ENCODE data around the gene OGFOD2. TPM values are rescaled to one million over a fixed set of nuclear protein-coding genes. Genes with fewer than 3 reads are reported as not detected.

The OGFOD2 gene
- total RNA-seq, 1 donor from 2014 or later, result 2.4 TPM

DNA sequence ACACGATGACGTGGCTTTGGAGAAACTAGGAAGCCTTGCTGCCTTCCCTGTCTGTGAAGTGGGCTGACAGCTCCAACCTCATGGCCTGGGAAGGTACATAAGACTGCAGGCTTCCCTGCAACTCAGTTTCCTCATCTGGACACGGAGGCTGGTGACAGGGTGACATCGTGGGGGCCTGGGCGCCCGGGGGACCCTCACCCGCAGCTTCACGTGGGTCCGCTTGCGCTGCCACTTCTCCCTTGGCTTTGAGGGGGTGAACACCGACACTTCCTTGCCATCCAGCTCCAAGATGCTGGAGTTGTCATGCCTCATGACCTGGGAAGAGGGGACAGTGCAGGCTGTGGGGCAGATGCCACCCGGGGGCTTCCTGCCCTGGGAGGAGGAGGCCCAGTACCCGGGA, 13.0 kb downstream of the OGFOD2 start:
- DNase-seq (ENCODE audit: low spot score), result no peak

DNA sequence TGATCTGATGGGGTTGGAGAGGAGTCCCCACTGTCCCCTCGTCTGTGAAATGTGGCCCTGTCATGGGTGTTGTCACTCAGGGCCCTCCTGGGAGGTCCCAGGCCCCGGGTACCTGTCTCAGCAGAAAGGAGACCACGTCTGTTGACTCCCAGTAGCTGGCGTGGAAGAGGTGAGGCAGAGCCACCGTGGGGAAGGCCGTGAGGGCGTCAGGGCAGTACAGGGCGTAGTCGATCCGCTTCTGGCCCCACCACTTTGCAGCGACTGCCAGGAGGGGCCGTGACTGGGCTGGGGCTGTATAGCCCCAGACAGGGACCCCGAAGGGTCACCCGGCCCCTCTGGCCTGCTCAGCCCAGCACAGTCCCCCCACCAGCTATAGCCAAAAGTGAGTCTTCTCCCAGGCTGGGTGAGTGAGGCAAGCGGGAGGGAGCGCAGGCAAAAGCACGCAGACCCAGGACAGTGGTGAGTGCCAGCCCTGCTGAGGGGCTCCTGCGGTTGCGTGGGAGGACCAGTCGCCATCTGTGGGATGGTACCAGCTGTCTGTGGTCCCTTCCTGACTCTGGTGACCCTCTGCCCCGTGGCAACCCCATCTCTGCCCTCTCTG, 13.7 kb downstream of the OGFOD2 start:
- no peak for DNase-seq (ENCODE audit: low spot score)

DNA sequence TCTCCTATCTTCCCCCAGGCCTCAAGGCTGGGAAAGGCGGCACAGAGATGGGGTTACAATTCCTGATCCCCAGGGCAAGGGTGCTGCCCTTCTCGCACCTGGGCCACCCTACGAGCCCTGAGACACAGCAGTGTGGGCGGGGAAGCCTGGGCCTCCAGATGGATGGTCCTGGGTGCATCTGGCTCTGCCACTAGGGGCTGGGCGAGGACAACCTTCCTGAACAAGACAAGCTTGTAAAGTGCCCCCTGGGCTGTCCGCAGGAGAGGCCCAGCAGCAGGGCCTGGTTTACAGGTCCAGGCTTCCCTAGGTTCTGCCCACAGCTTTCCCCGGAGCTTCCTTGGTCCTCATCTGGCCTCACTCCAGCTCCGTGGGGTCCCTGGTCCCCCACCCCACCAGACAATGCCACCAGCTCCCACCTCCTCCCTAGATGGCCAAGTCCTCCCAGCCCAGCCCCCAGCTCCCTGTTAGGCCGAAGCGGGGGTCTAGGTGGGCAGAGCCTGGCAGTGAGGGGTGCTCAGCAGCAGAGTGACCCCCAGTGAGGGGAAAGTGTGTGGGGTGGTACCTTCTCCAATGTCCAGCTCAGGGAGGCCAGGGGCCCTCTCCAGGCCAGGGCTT, 14.3 kb downstream of the OGFOD2 start:
- DNase-seq (ENCODE audit: low spot score), result no peak

DNA sequence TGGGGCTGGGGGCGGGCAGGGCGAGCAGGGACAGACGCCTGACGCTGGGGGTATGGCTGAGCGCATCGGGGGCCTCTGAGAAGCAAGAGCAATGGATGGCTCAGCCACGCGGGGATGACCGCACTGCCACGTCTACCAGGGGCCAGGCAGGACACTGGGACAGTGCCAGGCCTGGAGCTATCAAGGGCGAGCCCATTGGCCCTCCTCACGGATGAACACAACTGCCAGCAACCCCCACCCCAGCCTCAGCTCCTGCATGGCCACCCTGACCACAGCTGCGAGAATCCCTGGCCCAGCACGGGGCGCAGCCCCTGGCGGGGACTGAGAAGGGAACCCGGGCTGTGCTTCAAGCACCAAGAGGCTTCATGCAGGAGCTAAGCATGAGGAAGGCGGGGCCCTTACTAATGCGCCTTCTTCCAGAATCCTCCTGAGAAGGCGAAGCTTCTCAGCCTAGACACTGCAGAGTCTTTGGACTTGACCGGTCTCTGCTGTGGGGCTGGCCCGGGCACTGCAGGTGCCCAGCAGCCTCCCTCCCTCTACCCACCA, 14.9 kb downstream of the OGFOD2 start:
- DNase-seq (ENCODE audit: low spot score), result no peak

DNA sequence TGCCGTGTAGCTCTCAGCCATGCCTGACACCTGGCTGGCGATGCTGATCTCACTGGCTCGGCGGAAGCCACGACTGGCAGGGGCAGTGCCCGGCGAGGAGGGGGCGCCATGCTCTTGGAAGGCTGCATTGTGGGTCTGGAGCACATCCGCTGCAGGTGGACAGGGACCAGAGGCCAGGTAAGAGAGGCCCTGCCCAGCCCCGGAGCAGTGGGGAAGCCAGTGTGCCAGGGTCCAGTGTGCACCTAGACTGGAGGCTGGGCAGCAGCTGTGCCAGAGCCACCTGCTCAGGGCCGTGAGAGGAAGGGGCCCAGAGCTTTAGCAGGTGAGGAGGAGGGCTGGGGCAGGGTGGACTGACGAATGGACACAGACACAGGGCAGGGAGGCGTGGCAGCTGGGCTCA, 15.5 kb downstream of the OGFOD2 start:
- DNase-seq (ENCODE audit: low spot score), result no peak

DNA sequence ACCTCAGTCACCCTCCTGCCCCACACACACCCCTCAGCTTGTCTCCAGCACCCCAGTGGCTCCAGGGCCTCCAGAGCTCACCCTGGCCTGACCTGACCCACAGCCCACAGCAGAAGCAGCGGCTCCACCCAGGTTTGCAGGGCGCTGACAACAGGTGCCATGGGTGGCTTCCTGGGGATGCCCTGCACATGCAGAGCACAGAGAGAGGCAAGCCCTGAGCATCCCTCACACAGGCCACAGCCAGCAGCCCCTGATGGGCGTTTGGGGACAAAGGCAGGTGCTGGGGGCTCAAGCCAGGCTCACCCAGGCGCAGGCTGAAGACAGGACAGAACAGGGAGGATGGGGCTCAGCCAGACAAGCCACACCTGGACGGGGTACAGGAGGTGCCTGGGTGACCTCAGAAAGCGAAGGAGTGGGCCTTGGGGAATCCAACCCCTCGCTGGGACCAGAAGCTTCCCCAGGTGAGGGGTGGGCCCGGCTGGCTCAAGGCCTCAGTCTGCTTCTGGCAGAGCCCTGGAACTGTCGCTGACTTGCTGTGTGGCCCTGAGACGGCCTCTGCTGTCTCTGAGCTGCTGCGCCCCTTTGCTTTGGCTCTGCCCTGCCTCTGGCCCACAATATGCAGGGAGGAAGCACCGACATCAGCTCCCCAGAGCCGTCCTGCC, 16.0 kb downstream of the OGFOD2 start:
- no peak for DNase-seq (ENCODE audit: low spot score)

DNA sequence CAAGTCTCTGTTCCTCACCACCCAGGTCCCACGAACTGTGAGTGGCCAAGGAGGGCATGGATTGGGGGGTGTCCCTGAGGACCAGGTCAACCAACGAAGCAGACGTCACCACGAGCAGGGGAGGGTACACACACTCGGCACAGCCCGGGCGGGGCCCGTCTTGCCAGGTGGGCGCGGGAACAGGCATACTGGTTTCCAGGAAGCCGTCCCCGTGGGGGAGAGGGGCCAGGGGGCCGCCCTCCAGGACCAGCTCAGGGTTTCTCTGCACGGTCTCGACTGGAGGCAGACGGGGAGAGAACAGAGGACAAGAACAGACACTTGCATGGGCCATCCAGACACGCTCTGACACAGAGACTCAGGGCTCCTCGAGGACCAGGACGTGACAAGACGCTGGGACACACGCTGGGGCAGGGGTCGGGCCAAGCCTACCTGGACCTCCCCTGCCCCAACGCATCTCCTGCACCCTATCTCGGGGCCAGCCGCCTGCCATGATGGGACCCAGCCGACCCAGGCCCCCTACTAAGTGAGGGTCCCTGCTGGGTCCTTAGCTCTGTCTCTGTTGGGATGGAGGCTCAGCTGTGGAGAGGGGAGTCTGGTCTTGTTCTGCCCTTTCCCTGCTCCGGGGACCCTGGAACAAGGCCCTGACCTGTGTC, 16.7 kb downstream of the OGFOD2 start:
- DNase-seq (ENCODE audit: low spot score), result no peak

DNA sequence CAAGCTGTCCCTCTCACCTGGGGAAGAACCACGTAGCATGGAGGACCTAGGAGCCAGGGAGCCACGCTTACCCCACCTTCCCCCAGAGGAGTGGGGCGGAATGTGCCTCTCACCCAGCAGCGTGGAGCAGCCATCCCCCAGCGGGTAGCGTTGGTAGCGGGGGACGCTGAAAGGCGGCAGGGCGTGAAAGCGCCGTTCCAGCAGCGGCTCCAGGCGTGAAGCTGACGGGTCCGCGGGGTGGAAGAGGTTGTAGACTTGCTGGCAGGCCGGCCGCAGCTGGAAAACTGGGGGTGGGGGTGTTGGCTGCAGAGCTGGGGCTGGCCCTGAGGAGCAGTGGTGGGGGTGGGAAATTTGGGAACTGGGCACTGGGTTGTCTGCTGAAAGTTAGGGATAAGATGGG, 17.3 kb downstream of the OGFOD2 start:
- DNase-seq (ENCODE audit: low spot score), result no peak

DNA sequence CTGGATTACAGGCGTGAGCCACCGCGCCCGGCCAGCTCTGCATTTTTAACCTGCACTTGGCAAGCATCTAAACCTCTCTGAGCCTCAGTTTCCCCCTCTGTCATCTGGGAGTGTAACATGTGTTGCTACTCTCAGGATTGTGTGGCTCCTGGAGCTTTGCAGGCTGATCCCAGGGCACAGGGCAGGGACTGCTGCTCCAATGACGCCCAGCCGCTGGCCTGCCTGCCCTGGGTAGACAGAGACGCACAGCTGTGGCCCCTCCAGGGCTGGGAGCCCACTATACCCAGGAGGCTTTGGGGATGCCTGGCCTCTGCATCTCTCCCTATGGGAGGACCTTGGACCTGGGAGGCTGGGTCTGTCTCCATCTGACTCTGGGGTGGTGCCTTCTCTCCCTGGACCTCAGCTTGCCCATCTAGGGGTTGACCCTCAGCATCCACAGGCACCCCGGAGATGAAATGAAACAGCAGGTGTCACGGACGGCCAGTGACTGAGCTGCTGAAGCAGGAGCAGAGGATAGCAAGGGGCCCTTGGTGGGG, 19.2 kb downstream of the OGFOD2 start:
- DNase-seq (ENCODE audit: low spot score), result no peak

DNA sequence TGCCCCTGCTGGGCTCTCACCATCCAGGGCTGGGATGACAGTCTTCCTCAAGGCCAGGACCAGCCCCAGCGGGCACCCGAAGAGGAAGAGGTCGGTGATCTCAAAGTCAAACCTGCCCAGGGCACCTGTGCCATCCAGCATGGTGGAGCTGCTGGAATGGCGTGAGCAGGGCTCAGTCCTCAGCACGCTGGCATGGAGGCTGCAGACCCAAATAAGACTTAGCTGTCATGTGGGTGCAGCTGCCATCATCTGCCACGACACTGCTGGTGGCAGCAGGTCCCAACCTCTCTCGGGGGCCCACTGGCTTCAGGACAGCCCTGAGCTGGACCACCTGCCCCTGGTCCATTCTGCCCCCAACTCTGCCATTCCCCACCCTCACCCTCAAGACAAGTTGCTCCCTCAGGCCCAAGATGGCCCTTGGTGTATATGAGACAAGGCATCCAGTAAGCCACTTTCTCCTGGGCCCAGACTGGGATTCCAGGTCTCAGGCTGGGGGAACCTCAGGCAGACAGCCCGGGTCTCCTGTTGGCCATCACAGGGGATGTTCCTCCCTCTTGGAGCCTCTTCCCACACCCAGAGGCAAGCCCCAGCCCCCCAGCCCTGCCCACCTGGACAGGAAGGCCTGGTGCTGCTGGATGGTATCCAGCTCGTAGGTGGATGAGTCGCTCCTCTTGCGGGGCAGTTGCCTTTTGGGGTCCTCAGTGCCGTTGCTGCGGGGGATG, 19.9 kb downstream of the OGFOD2 start:
- DNase-seq (ENCODE audit: low spot score), result no peak

DNA sequence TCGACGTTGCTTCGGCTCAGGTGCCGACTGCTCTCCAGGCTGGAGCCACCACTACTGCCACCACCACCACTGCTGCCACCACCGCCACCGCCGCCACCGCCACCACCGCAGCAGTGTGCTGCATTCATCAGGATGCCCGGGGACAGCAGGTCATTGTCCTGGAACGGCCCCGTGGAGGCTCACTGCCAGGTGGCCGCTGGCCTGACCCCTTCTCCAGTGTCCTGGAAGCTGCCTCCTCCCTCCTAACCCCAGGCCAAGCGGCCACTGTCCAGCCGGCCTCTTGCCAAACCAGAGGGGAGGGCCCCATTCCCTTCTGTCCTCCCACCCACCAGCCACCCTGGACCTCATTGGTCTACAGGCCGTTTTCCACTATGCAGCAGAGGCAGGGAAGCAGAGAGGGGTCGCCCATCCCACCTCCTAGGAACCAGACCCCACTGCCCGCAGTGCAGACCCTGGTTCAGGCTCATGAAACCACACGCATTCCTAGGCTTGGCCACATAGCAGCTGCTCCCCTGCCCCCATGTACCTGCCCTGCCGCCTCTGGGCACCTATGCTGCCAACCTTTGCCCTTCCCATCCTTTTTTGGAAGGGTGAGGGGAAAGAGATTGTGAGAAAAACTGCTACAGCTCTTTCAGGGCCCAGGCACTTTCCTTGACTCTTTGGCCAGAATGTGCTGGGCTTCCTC, 20.6 kb downstream of the OGFOD2 start:
- no peak for DNase-seq (ENCODE audit: low spot score)

DNA sequence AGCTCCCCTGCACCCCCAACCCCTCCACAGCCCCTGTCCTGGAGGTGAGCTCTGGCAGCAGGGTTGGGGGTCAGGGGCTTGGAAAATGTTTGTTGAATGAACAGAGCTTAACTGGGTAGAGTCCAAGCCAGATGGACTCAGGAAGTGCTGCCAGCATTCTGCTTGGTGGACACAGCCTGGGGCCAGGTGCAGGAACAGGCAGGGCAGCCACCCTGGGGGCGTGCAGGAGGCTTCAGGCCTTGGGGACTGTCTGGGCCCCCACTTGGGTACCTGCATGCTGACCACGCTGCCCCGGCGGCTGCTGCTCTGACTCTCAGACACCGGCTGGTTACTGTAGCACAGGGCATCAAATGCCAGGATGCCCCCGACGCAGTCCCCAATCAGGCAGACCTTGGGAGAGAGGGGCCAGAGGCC, 21.2 kb downstream of the OGFOD2 start:
- DNase-seq (ENCODE audit: low spot score), result no peak

DNA sequence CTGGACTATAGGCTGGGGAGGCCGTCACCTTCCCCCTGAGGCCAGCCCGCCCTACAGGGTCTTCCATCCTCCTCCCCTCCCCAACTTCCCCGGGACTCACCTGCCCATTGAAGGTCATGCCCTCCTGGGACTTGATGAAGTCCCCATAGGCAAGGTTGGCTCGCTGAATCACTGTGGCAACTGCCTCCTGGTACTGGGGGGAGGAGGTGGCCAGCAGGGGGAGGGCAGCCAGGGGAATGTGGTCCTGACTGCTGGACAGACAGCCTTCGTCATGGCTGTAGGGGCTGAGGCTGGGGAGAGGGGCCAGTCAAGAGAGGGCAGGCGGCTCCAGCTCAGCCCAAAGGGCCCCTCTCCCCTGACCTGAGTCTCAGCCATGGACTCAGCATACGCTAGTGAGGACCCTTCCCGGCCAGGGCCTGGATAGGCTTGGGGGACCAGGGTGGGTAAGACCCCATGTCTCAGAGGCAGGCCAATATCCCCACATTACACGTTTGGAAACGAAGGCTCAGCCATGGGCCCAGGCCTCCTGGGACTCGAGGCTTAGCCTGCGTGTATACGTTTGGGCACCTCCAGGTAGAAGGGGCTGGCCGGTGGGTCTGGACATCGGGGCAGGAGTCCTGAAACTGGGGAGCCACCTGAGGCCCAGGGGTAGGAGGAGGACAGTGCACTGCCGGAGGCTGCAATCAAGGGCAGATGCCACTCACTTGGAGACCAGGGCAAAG, 21.7 kb downstream of the OGFOD2 start:
- no peak for DNase-seq (ENCODE audit: low spot score)

DNA sequence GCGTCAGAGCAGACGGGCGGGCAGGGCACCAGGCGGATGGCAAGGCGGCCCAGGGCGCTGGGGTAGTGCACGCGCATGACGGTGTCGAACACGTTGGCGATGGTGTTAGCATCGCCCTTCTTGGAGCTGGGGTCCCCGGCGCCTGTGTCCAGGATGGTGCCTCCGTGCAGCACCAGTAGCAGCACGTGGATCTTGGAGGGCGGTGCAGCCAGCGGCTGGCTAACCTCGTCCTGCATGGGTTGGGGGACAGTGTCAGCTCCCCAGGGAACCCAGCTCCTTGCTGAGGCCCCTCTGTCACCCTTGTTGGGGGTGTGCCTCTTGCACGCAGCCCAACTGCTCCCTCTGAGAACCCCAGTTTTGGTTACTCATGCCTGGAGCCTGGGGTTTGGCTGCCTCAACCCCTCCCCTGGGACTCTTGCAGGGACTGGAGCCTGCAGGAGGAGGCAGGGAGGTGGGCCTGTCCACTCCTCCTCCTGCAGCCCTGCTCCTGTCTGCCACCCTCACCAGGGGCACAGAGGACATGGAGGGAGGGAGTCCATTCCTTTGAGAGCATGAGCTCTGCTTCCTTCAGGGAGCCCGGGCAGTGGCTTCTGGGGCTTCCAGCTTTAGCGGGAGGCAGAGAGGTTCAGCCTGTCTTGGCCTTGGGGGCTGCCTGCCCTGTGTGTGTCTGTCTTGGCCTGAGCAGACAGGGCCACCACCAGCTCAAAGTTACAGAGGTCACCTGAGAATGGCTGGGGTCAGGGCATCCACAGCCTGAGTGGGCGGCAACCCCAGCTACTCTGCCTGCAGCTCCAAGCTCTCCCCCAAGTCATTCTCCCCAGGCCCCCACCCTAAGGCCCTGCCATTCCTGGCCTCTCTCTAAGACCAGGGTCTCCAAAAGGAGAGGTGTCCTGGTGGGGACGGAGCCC, 22.6 kb downstream of the OGFOD2 start:
- DNase-seq (ENCODE audit: low spot score), result no peak

DNA sequence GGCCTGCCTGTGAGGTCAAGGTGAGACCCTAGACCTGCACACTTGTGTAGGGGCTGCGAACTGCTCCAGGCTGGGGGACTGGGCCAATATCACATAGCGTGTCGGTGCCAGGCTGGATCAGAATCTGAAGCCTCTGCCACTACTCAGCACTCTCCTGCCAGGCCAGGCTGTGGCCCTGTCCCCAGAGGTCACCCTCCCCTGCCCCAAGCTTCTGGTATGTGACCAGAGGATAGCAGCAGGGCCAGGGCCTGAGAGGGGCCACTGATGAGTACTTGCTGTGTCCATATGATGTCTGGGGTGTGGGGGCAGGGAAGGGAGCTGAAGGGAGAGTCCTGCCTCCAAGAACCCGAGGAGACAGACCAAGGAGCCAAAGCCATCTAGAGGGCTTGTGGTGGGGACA, 23.3 kb downstream of the OGFOD2 start:
- DNase-seq (ENCODE audit: low spot score), result no peak

DNA sequence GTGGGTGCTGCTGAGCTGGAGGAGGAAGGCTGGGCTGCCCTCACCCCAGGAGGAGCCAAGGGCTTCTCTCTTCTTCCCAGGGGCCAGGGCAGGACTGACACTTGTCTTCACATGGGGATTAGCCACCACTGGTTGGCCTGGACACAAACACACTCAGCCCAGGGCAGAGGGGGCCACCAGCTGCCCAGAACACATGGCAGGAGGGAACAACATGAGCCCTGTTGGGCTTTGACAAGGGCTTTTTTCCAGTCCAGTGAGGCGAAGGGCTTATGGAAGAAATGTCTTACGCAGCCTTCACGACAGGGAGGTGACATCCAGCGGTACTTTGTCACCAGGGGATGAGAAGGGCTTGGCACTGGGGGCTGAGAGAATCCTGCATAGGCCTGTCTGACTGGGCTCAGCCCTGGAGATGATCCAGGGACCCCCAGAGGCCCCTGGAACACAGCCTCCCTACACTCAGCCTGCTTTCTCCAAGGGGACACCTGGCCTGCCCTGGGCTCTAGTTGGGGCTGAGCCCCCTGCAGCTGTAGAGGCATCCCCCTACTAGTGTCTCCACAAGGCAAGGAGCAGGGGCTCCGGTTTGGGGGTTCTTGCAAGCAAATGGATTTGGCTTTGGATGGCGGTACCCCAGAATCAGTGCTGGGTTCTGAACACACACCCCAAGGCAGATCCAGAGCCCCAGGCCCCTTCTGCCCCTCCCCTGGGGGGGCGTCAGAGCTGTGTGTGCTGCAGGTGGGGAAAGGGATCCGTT, 24.3 kb downstream of the OGFOD2 start:
- no peak for DNase-seq (ENCODE audit: low spot score)

DNA sequence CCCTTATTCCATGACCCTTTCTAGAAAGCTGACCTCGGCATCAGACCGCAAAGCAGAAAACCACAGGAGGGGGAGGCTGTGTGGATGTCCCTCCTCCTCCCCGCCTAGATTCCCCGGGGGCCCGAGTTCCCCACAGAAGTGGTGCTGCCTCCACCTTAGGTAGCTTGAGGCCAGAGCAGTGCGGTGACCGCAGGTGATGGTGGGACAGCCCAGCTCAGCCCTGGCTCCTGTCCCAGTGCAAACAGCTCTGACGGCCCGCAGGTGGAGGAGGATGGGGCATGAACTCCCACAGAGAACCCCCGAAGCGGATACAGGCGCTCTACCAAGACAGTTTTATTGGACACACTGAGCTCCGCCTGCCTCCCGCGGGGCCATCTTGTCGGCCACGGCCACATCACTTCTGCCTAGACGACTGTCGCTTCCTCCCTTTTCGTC, 25.0 kb downstream of the OGFOD2 start:
- DNase-seq (ENCODE audit: low spot score), result no peak

DNA sequence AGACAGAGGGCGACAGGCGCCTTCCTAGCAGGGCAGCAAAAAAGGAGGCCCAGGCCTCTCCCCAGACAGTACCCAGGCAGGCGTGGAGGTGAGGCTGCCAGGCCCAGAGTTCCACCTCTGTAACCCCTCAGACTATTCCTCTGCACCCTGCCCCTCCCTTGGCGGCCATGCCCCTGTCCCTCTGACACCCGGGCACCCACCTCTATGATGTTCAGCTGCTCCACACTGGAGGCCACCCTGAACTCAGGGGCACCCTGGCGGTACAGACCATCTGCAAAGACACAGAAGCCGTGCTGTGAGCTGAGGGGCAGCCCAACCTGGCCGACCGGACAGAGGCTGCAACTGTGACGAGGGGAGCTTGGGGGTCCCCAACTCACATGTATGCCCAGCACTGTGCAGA, 25.5 kb downstream of the OGFOD2 start:
- no peak for DNase-seq (ENCODE audit: low spot score)

Measured in umbilical cord (tissue), 2 donors.